HuH-7 (cell line): ENCODE results near the gene STRIP1.

Source experiments
- DNase-seq: peaks from one replicate; pipeline ENCODE4 v3.0.0; 2011; ENCODE audit warnings: low spot score

The STRIP1 gene

DNA sequence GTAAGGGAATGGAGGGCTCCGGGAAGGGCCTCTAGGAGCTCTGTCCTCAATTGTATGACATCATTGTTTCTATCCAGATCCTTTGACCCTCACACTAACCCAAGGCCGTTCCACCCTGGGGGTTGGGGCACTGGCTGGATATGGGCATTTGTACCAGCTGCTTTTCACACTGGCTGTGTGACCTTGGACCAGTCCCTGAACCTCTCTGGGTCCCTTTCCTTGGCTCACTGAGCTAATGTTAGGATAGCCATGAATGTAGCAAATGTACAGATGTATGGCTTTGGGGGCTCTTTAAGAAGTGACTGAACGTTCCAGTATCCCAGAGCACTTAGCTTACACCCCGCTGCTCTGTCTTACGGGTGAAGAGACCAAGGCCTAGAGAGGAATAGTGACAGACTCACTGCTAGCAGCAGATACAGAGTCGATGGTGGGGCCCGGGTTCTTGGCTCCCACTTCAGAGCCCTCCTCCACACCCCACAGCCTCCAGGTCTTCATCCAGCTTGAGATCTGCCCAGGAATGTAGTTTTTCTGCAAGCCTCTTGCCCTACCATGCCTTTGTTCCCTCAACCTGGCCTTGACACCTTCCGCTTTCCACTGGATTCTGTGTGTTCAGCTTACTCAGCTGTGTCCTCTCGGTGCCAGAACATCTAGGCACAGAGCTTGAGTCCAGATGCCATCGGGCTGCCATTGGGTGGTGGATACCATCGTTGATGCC is 63.2 kb downstream of the STRIP1 start:
- no peak for DNase-seq

DNA sequence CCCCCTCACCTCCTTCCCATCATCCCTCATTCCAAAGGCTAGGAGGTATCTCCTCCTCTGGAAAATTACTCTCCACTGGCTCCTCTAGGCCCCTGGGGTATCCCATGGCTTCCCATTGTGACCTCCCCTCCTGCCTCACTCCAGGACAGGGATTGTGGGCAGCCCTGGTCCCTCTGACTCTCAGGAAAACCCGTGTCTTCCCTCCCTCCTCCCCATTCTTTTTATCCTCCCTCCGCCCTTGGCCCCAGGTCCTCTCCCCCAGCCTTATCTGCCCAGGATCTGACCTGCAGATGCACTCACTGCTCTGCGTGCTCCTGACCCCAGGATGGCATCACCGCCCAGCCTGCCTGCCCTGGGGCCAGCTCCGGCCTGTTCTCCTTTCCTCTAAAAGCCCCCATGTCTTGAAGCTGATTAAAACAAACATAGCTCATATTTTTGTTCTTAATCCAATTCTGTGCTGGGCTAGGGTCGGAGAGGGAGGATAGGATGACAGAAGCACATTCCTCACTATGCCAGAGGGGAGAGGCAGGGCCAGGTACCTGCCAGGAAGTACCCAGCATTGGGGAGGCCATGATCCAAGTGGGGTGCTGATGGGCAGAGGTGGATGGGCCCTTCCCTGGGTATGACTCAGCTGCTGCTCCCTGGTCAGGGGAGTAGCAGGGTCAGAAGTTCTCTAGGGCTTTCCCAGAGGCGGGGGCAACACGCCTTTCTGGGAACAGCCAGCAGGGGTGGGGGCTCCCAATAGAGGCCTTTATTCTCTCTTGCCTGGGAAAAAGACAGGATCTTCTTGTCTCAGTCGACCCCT is 64.0 kb downstream of the STRIP1 start:
- DNase-seq = no peak

DNA sequence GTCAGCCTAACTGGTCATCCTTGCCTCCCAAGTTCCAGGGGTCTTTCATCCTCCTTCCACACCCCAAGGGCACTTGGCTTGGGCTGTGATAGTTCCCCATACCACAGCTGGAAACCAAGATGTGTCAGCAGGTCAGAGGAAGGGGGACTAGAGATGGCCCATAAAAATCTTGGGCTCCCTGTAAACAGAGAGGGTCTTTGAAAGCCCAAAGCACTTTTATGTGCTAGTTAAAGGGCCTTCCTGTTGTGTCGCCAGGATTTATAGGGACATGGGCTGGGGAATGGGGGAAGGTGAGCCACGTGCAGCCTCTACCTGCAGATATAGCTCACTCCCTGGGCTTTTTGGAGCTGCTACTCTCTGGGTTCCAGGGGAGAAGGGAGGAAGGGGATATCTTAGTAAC is 65.9 kb downstream of the STRIP1 start:
- DNase-seq = no peak

DNA sequence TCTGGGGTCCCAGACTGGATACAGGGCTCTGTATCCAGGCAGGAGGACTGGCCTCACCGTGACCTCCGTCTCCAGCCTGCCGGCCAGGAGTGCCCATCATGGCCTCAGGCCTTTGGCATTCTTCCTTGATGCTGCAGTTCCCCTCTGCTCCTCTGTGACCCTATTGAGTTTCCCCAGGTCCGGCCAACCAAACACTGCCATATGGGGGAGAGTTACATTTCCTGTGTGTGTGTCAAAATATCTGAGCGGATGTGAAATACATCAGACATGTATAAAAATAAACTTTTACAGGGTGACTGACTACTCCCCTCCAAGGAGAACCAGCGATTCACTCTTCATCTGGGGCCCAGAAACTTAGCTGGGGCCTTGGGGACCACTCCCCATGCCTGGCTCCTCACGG is 67.7 kb downstream of the STRIP1 start:
- DNase-seq = no peak
